Body of pancreas (tissue), 4 donors: ENCODE data around the gene MESD. TPM values are rescaled to one million over a fixed set of nuclear protein-coding genes. Genes with fewer than 3 reads are reported as not detected.
A peak's percentile ranks its signal among the peaks of the same experiment; 100 is the strongest.

ENCODE experiments used
- ATAC-seq: fragments of 150-250 bp; one replicate; pipeline ENCODE4 v1.9.1; 2016
- DNase-seq, 4 donors: peaks; one replicate each; pipeline ENCODE4 v3.0.0-alpha.2; 2019
- H3K27ac ChIP-seq, 4 donors: fragments of 200-600 bp; sonication (generic); 1 replicate in 3 of 4; 2 replicates in 1 of 4; pipeline versions ENCODE4 v1.5.1 to v1.6.1; 2016 to 2019; ENCODE audit warnings: mild to moderate bottlenecking in 1 of 4, mixed read lengths in 1 of 4, moderate library complexity in 1 of 4
- H3K27me3 ChIP-seq, 2 donors: fragments of 200-600 bp; sonication (generic); one replicate each; pipeline ENCODE4 v1.6.0; 2016; ENCODE audit warnings: mild to moderate bottlenecking in 1 of 2
- H3K36me3 ChIP-seq, 2 donors: fragments of 200-600 bp; sonication (generic); replicated peaks in 1 of 2; 2 replicates each; pipeline ENCODE4 v1.5.1; 2016; ENCODE audit warnings: low read depth in 2 of 2; ENCODE audit not compliant: insufficient read depth in 1 of 2
- H3K4me1 ChIP-seq: fragments of 200-600 bp; sonication (generic); one replicate; pipeline ENCODE4 v1.6.0; 2016
- H3K4me3 ChIP-seq, 2 donors: fragments of 200-600 bp; sonication (generic); 1 replicate in 1 of 2; 2 replicates in 1 of 2; pipeline ENCODE4 v1.5.1; 2016 to 2019
- H3K9me3 ChIP-seq, 3 donors: fragments of 200-600 bp; sonication (generic); 1 replicate in 2 of 3; 2 replicates in 1 of 3; pipeline ENCODE4 v1.5.1; 2016
- POLR2A ChIP-seq, 3 donors: fragments of 450-650 bp; IDR thresholded peaks; one replicate each; pipeline ENCODE4 v1.6.1; 2016; ENCODE audit warnings: antibody characterized with exemption in 3 of 3, mild to moderate bottlenecking in 2 of 3
- WGBS, 2 donors: methylation state at CpG; one replicate each; pipeline ENCODE4 v1.1.5; 2017; 5-methylcytosine and 5-hydroxymethylcytosine counted together
- intact Hi-C: fragments of 100-400 bp; cut with DNase I; formaldehyde crosslinking; loops from one replicate; pipeline ENCODE4 v1.15.1; 2023
- total RNA-seq, 2 donors: library from RNA; depleted of rRNA; stranded (reverse); fragments of >200 nt; gene quantifications; one replicate each; pipeline ENCODE4 v1.1.0, GENCODE V29; 2016
- TF ChIP-seq, protein P1 (sequence below), 7 experiments: fragments of 450-650 bp in 4 of 7; fragments of 200-600 bp in 3 of 7; sonication (generic) in 3 of 7; IDR thresholded peaks; one replicate each; pipeline ENCODE4 v1.5.1; 2016 to 2019; ENCODE audit warnings: antibody characterized with exemption in 7 of 7

MESD gene
- total RNA-seq, 2 donors from 2014 or later, result 22.3 to 34.6 TPM

DNA sequence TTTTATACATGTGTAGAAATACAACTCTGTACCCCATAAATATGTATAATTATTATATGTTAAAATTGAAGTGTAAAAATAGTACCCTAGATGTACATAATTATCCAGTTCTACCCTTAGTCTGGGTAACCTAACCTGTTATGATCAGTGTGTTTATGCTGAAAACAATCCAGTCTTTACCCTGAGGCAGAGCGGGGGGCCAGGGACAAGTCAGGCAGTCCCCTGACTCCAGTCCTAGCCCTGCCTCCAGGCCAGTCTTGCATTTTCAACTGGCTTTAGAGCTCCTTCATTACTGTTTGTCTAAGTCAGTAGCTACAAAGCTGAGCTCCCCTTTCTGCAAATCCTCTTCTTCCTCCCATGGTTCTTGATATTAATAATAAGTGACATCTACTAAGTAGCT is 3.1 kb downstream of the MESD start:
- no peak for DNase-seq
- Histone ChIP-seq H3K4me3 (no peak overlapping the region), H3K27ac (no peak overlapping the region), H3K4me1 (peaks cover 39% of the 10 kb centered on the region), H3K36me3 (no peaks in the 10 kb centered on the region), H3K9me3 (no peaks in the 10 kb centered on the region), H3K27me3 (no peaks in the 10 kb centered on the region)
- no peak for ATAC-seq
- no peak for TF ChIP-seq POLR2A (IDR thresholded peaks at IDR 0.05)
- intact Hi-C loops, result loop anchor here (10.0 kb wide), 1 partner anchor 278 kb away; no protein-coding TSS in a partner anchor
- WGBS, 2 donors, result 77 to 100% methylated on average over 1 of the region's 1 CpG

DNA sequence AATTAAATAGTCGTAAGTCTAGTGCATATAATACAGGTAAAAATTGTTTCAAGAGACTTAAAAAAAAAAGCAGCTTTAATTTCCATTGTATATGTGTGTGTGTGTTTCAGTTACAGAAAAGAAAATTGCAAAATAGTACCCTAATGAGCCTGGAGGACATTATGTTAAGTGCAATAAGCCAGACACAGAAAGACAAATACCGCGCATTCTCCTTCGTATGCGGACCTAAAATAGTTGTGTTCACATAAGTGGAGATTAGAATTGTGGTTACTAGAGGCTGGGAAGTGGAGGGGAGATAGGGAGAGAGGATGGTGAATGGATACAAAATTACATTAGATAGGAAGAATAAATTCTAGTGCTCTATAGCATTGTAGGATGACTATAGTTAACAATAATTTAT is 3.6 kb downstream of the MESD start:
- 80 to 90% methylated on average over 5 of the region's 5 CpGs for WGBS, 2 donors
- H3K36me3 ChIP-seq, result no peaks in the 10 kb centered on the region
- no peak for DNase-seq
- H3K4me3 ChIP-seq, result no peak overlapping the region
- H3K4me1 ChIP-seq, result peaks cover 34% of the 10 kb centered on the region
- no peak overlapping the region for H3K27ac ChIP-seq
- intact Hi-C loops, result loop anchor here (10.0 kb wide), 1 partner anchor 279 kb away; no protein-coding TSS in a partner anchor
- no peak for ATAC-seq
- TF ChIP-seq, protein P1, sequence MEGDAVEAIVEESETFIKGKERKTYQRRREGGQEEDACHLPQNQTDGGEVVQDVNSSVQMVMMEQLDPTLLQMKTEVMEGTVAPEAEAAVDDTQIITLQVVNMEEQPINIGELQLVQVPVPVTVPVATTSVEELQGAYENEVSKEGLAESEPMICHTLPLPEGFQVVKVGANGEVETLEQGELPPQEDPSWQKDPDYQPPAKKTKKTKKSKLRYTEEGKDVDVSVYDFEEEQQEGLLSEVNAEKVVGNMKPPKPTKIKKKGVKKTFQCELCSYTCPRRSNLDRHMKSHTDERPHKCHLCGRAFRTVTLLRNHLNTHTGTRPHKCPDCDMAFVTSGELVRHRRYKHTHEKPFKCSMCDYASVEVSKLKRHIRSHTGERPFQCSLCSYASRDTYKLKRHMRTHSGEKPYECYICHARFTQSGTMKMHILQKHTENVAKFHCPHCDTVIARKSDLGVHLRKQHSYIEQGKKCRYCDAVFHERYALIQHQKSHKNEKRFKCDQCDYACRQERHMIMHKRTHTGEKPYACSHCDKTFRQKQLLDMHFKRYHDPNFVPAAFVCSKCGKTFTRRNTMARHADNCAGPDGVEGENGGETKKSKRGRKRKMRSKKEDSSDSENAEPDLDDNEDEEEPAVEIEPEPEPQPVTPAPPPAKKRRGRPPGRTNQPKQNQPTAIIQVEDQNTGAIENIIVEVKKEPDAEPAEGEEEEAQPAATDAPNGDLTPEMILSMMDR (IDR thresholded peaks at IDR 0.05), result no peak
- TF ChIP-seq POLR2A (IDR thresholded peaks at IDR 0.05), result no peak
- H3K9me3 ChIP-seq, result no peaks in the 10 kb centered on the region
- H3K27me3 ChIP-seq, result no peaks in the 10 kb centered on the region

DNA sequence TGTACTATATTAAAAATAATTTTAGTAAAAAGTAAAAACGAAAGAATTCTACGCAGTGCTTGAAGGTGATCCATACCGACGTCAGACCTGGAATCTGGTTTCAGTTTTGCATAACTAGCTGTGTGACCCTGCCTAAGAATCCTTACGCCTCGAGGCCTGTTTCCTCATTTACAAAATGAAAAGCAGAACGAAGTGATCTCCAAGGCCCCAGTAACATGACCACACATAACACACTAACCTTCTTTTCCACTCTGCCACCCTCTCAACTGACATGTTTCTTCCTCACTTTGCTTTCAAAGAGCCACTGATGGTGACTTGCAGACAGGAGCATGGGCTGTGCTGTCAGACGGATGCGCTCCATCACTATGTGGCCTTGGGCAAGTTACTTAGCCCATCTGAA is 4.8 kb downstream of the MESD start:
- TF ChIP-seq, protein P1 (IDR thresholded peaks at IDR 0.05), result no peak
- no peak for TF ChIP-seq POLR2A (IDR thresholded peaks at IDR 0.05)
- intact Hi-C loops, result loop anchor here (10.0 kb wide), 1 partner anchor 280 kb away; no protein-coding TSS in a partner anchor
- Histone ChIP-seq H3K4me1 (peaks cover 25% of the 10 kb centered on the region), H3K36me3 (peaks cover 0 to 3% of the 10 kb centered on the region in 2 donors), H3K27ac (peak overlapping the region in 1 of 4 donors; percentile 33), H3K27me3 (no peaks in the 10 kb centered on the region), H3K4me3 (no peak overlapping the region), H3K9me3 (no peaks in the 10 kb centered on the region)
- 59 to 88% methylated on average over 9 of the region's 9 CpGs for WGBS, 2 donors
- ATAC-seq, result no peak
- peak in 1 of 4 donors; percentile 55 for DNase-seq

DNA sequence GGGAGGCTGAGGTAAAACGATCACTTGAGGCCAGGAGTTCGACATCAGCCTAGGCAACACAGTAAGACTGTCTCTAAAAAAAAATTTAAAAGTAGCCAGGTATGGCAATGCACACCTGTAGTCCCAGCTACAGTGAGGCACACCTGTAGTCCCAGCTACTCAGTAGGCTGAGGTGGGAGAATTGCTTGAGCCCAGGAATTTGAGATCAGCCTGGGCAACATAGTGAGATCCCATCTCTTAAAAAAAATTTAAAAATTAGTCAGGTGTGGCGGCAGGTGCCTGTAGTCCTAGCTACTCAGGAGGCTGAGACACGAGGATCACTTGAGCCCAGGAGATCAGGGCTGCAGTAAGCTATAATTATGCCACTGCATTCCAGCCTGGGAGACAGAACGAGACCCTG is 6.8 kb downstream of the MESD start:
- no peak for ATAC-seq
- TF ChIP-seq POLR2A (IDR thresholded peaks at IDR 0.05), result no peak
- TF ChIP-seq, protein P1 (IDR thresholded peaks at IDR 0.05), result no peak

DNA sequence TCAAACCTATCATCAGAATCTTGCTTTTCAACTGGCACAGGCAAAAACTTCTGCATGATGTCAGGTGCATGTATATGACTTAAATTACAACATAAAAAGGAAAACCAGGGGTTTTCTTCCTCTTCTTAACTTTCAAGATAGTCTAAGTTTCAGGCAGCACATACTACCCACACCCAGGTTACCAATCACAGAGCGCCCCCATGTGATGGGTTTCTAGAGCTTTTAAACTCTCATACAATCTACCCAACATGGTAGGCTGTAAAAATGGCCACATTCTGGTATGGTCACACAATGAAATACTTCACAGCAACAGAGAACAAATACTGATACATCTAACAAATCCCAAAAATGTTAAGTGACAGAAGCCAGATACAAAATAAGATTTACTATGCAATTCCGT is 7.4 kb downstream of the MESD start:
- ATAC-seq (no peak), DNase-seq (no peak)
- no peaks in the 10 kb centered on the region for H3K9me3 ChIP-seq
- H3K27ac ChIP-seq, result no peak overlapping the region
- no peaks in the 10 kb centered on the region for H3K27me3 ChIP-seq
- H3K4me3 ChIP-seq, result no peak overlapping the region
- 87 to 91% methylated on average over 2 of the region's 2 CpGs for WGBS, 2 donors
- TF ChIP-seq POLR2A (IDR thresholded peaks at IDR 0.05), result no peak
- TF ChIP-seq, protein P1 (IDR thresholded peaks at IDR 0.05), result no peak
- intact Hi-C loops, result loop anchor here (10.0 kb wide), 1 partner anchor 283 kb away; no protein-coding TSS in a partner anchor
- peaks cover 20% of the 10 kb centered on the region for H3K4me1 ChIP-seq
- H3K36me3 ChIP-seq, result peaks cover 0 to 6% of the 10 kb centered on the region in 2 donors

More for the DNA sequence above, 6.8 kb downstream of the MESD start:
- peaks cover 27% of the 10 kb centered on the region for H3K4me1 ChIP-seq
- H3K4me3 ChIP-seq, result no peak overlapping the region
- H3K9me3 ChIP-seq, result no peaks in the 10 kb centered on the region
- peaks cover 0 to 6% of the 10 kb centered on the region in 2 donors for H3K36me3 ChIP-seq
- DNase-seq, result no peak
- H3K27me3 ChIP-seq, result no peaks in the 10 kb centered on the region
- 74 to 86% methylated on average over 5 of the region's 5 CpGs for WGBS, 2 donors
- intact Hi-C loops, result loop anchor here (10.0 kb wide), 1 partner anchor 282 kb away; no protein-coding TSS in a partner anchor
- H3K27ac ChIP-seq, result no peak overlapping the region
